Duodenal mucosa (tissue), 2 donors: Measurements from ENCODE around the gene MGMT.

Source experiments
- H3K27ac ChIP-seq: one replicate; pipeline ENCODE4 v1.7.0; 2013; ENCODE audit warnings: low read depth, low read length
- H3K27me3 ChIP-seq, 2 donors: one replicate each; pipeline ENCODE4 v1.7.0; 2013; ENCODE audit warnings: low read length in 2 of 2, control low read depth in 1 of 2; ENCODE audit not compliant: insufficient read depth in 2 of 2, control insufficient read depth in 1 of 2
- H3K36me3 ChIP-seq, 2 donors: one replicate each; pipeline ENCODE4 v1.7.0; 2013; ENCODE audit warnings: low read length in 2 of 2, control low read depth in 1 of 2; ENCODE audit not compliant: insufficient read depth in 2 of 2, control insufficient read depth in 1 of 2
- H3K4me1 ChIP-seq, 2 donors: one replicate each; pipeline ENCODE4 v1.7.0; 2013; ENCODE audit warnings: low read length in 2 of 2, control low read depth in 1 of 2; ENCODE audit not compliant: insufficient read depth in 2 of 2, control insufficient read depth in 1 of 2
- H3K4me3 ChIP-seq, 2 donors: one replicate each; pipeline ENCODE4 v1.7.0; 2013; ENCODE audit warnings: low read length in 2 of 2, low read depth in 1 of 2
- H3K9ac ChIP-seq, 2 donors: one replicate each; pipeline ENCODE4 v1.7.0; 2013; ENCODE audit warnings: low read length in 2 of 2, low read depth in 1 of 2
- H3K9me3 ChIP-seq, 2 donors: one replicate each; pipeline ENCODE4 v1.7.0; 2013; ENCODE audit warnings: low read length in 2 of 2, control low read depth in 1 of 2; ENCODE audit not compliant: control insufficient read depth in 1 of 2

The MGMT gene

DNA sequence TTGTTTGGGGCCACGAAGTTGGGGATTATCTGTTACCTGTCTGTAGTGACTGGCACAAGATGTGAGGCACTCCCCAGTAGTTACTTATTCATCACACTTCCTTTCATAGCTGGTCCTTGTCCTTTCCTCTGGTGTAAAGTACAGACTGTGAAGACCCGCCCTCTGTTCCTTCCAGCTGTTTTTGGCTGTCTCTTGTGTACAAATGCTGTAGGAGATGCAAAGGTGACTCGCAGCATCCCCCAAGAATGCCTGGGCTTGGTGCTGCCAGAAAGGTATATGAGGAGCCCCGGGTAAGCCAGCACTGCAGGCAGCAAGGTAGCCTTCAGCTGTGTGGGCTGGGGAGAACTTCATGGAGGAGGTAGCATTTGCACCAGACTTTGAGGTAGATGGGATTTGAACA is 260.5 kb downstream of the MGMT start:
- H3K27ac ChIP-seq = no peak overlapping the region
- no peak overlapping the region for H3K9ac ChIP-seq
- H3K36me3 ChIP-seq = no peaks in the 10 kb centered on the region
- H3K4me1 ChIP-seq = no peaks in the 10 kb centered on the region
- H3K9me3 ChIP-seq = peaks cover 0 to 8% of the 10 kb centered on the region in 2 donors
- H3K4me3 ChIP-seq = no peak overlapping the region
- no peaks in the 10 kb centered on the region for H3K27me3 ChIP-seq

GRCh38 chr10:129728246-129728820 is 261.3 kb downstream of the MGMT start:
- Histone ChIP-seq H3K27me3 (no peaks in the 10 kb centered on the region), H3K36me3 (no peaks in the 10 kb centered on the region), H3K9me3 (peaks cover 0 to 8% of the 10 kb centered on the region in 2 donors), H3K27ac (no peak overlapping the region), H3K9ac (no peak overlapping the region), H3K4me3 (no peak overlapping the region), H3K4me1 (no peaks in the 10 kb centered on the region)

GRCh38 chr10:129728905-129729795 is 262.1 kb downstream of the MGMT start:
- Histone ChIP-seq H3K4me1 (no peaks in the 10 kb centered on the region), H3K4me3 (no peak overlapping the region), H3K9me3 (peaks cover 0 to 8% of the 10 kb centered on the region in 2 donors), H3K27ac (no peak overlapping the region), H3K27me3 (no peaks in the 10 kb centered on the region), H3K36me3 (no peaks in the 10 kb centered on the region), H3K9ac (no peak overlapping the region)

- Histone ChIP-seq H3K4me3 (no peak overlapping the region), H3K27ac (no peak overlapping the region), H3K9ac (no peak overlapping the region), H3K27me3 (no peaks in the 10 kb centered on the region), H3K36me3 (no peaks in the 10 kb centered on the region), H3K9me3 (peaks cover 0 to 8% of the 10 kb centered on the region in 2 donors), H3K4me1 (no peaks in the 10 kb centered on the region)
These were observed 263.4 kb downstream of the MGMT start for GRCh38 chr10:129730272-129730992.

GRCh38 chr10:129730993-129731325 is 263.9 kb downstream of the MGMT start:
- Histone ChIP-seq H3K27me3 (no peaks in the 10 kb centered on the region), H3K9ac (no peak overlapping the region), H3K9me3 (peaks cover 0 to 8% of the 10 kb centered on the region in 2 donors), H3K4me3 (no peak overlapping the region), H3K4me1 (no peaks in the 10 kb centered on the region), H3K36me3 (no peaks in the 10 kb centered on the region), H3K27ac (no peak overlapping the region)

DNA sequence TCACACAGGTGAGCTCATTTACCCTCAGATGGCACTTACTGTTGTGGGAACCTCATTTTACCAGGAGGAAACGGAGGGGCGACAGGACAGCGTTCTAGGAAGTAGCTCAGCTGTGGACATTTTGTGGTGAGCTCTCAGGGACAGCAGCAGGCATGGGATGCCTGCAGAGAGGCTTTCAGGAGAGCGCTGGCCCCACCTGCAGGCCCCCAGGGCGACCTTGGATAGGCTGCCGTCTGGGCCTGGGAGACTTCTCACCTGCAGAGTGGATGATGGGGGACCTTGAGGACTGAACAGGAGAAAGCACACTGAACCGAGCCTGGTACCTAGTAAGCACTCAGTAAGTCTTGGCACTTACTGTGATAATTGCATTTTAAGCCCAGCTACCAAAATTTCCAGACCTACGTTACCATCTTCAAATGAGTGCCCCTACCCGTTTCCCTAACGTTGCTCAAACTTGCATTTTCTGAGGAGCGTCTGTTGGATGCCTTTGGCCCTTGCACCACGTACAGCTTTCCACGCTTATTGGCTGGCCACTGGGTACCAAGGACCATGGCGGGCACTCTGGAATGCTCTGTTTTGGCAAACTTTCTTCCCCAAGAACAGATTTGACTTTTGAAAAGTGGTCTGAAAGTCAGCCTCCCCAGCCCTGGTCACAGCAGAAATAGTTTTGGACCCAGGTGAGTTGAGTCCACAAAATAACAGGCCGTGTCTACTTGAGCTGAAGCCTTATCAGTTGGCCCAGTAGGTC is 273.7 kb downstream of the MGMT start:
- Histone ChIP-seq H3K4me3 (no peak overlapping the region), H3K9ac (no peak overlapping the region), H3K4me1 (no peaks in the 10 kb centered on the region), H3K27me3 (no peaks in the 10 kb centered on the region), H3K27ac (no peak overlapping the region), H3K36me3 (no peaks in the 10 kb centered on the region), H3K9me3 (peaks cover 5 to 7% of the 10 kb centered on the region in 2 donors)

DNA sequence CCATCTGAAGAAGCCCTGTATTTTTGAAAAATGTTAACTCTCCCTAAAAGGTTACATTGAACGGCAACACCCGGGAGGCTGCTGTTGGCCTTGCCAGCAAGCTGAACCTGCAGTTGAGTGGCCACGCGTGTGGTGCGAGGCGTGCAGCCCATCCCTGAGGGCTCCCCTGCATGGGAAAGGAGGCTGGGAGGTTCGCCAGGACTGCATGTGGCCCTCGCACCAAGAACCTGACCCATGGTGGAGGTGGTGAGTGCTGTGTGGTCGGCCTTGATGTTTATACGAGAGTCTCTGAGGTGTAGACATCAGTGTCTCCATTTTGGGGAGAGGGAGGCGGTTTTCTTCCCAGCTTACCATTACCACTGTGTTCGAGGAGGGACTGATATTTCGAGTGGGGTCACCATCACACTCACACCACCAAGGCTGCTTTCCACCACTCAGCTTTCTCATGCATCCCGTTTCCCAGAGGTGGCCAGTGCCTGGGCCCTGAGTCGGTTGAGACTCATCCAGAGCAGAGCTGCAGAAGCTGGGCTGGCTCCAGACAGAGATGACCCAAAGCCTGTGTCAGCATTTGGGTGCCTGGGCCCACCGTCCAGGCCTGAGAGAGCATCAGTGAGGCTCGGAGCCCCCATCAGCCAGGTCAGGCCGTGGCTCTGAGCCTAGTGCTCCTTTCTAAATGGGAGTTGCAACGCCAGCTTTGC is 274.4 kb downstream of the MGMT start:
- Histone ChIP-seq H3K9me3 (peaks cover 5 to 7% of the 10 kb centered on the region in 2 donors), H3K36me3 (no peaks in the 10 kb centered on the region)

GRCh38 chr10:129741978-129742741 is 275.1 kb downstream of the MGMT start:
- Histone ChIP-seq H3K4me1 (no peaks in the 10 kb centered on the region), H3K9me3 (peaks cover 5 to 7% of the 10 kb centered on the region in 2 donors), H3K27ac (no peak overlapping the region), H3K27me3 (no peaks in the 10 kb centered on the region), H3K4me3 (no peak overlapping the region), H3K36me3 (no peaks in the 10 kb centered on the region), H3K9ac (no peak overlapping the region)

More for the DNA sequence above, 274.4 kb downstream of the MGMT start:
- Histone ChIP-seq H3K4me1 (no peaks in the 10 kb centered on the region), H3K27ac (no peak overlapping the region), H3K9ac (no peak overlapping the region), H3K4me3 (no peak overlapping the region), H3K27me3 (no peaks in the 10 kb centered on the region)
